COR-L47 (cell line): Measurements from ENCODE around the gene ARL3.

Source experiments
- DNase-seq: peaks from one replicate; lab custom pipeline; 2025; lab: John Stamatoyannopoulos, UW

ARL3 gene

GRCh38 chr10:102651455-102652169 is 62.6 kb downstream of the ARL3 start:
- DNase-seq: no peak

GRCh38 chr10:102650655-102651454 is 63.3 kb downstream of the ARL3 start:
- no peak for DNase-seq

GRCh38 chr10:102649797-102650654 is 64.2 kb downstream of the ARL3 start:
- DNase-seq: no peak

GRCh38 chr10:102648889-102649796 is 65.1 kb downstream of the ARL3 start:
- DNase-seq: no peak

GRCh38 chr10:102648269-102648888 is 65.8 kb downstream of the ARL3 start:
- DNase-seq: no peak

- no peak for DNase-seq
Observed at GRCh38 chr10:102647443-102648268, 66.5 kb downstream of the ARL3 start.

GRCh38 chr10:102646610-102647442 is 67.4 kb downstream of the ARL3 start:
- no peak for DNase-seq

GRCh38 chr10:102645741-102646609 is 68.2 kb downstream of the ARL3 start:
- no peak for DNase-seq

- no peak for DNase-seq
Observed at GRCh38 chr10:102645388-102645740, 68.8 kb downstream of the ARL3 start.

- DNase-seq: peak; percentile 83
Observed at GRCh38 chr10:102644646-102645387, 69.4 kb downstream of the ARL3 start.

GRCh38 chr10:102644066-102644645 is 70.0 kb downstream of the ARL3 start, which contains the start of gene TRIM8:
TRIM8 (plus strand) TSS chr10:102644479; CDS start chr10:102644618, 139 bp downstream.
- DNase-seq: peak; percentile 41

GRCh38 chr10:102643336-102644065 is 70.7 kb downstream of the ARL3 start:
- DNase-seq: peak; percentile 32

- DNase-seq: no peak
Observed at GRCh38 chr10:102642736-102643335, 71.4 kb downstream of the ARL3 start.

GRCh38 chr10:102641880-102642735 is 72.1 kb downstream of the ARL3 start:
- DNase-seq: peak; percentile 87

GRCh38 chr10:102641402-102641801 is 72.8 kb downstream of the ARL3 start:
- DNase-seq: no peak
